ENCODE results near the gene RPN2.

RPN2 gene

GRCh38 chr20:37209661-37210314 lies 30.7 kb downstream of the RPN2 start:
- no peak overlapping the region for H3K9ac ChIP-seq (ENCODE audit: low read length in 2 of 2)
- no peaks in the 10 kb centered on the region for H3K4me1 ChIP-seq (ENCODE audit: control insufficient read depth, insufficient read depth, low read length)
- no peaks in the 10 kb centered on the region for H3K9me3 ChIP-seq (ENCODE audit: control insufficient read depth in 2 of 2, low read length in 2 of 2)
- H3K27me3 ChIP-seq (ENCODE audit: control insufficient read depth in 1 of 2, insufficient read depth in 2 of 2, low read length in 2 of 2) = no peaks in the 10 kb centered on the region
- H3K27ac ChIP-seq (ENCODE audit: low read length) = no peak overlapping the region
- H3K4me3 ChIP-seq (ENCODE audit: low read length in 2 of 2) = no peak overlapping the region
- peaks cover 38 to 42% of the 10 kb centered on the region in 2 donors for H3K36me3 ChIP-seq (ENCODE audit: control insufficient read depth in 2 of 2, insufficient read depth in 2 of 2, low read length in 2 of 2)

GRCh38 chr20:37218441-37218840 lies 39.3 kb downstream of the RPN2 start:
- no peaks in the 10 kb centered on the region for H3K9me3 ChIP-seq (ENCODE audit: control insufficient read depth in 2 of 2, low read length in 2 of 2)
- no peak overlapping the region for H3K9ac ChIP-seq (ENCODE audit: low read length in 2 of 2)
- peaks cover 10 to 12% of the 10 kb centered on the region in 2 donors for H3K36me3 ChIP-seq (ENCODE audit: control insufficient read depth in 2 of 2, insufficient read depth in 2 of 2, low read length in 2 of 2)
- no peak overlapping the region for H3K4me3 ChIP-seq (ENCODE audit: low read length in 2 of 2)
- no peak overlapping the region for H3K27ac ChIP-seq (ENCODE audit: low read length)
- no peaks in the 10 kb centered on the region for H3K27me3 ChIP-seq (ENCODE audit: control insufficient read depth in 1 of 2, insufficient read depth in 2 of 2, low read length in 2 of 2)
- H3K4me1 ChIP-seq (ENCODE audit: control insufficient read depth, insufficient read depth, low read length) = peaks cover 7% of the 10 kb centered on the region

GRCh38 chr20:37218976-37219375 lies 39.8 kb downstream of the RPN2 start:
- no peak overlapping the region for H3K9ac ChIP-seq (ENCODE audit: low read length in 2 of 2)
- peaks cover 7% of the 10 kb centered on the region for H3K4me1 ChIP-seq (ENCODE audit: control insufficient read depth, insufficient read depth, low read length)
- H3K27ac ChIP-seq (ENCODE audit: low read length) = no peak overlapping the region
- no peaks in the 10 kb centered on the region for H3K27me3 ChIP-seq (ENCODE audit: control insufficient read depth in 1 of 2, insufficient read depth in 2 of 2, low read length in 2 of 2)
- no peak overlapping the region for H3K4me3 ChIP-seq (ENCODE audit: low read length in 2 of 2)
- peaks cover 10 to 12% of the 10 kb centered on the region in 2 donors for H3K36me3 ChIP-seq (ENCODE audit: control insufficient read depth in 2 of 2, insufficient read depth in 2 of 2, low read length in 2 of 2)
- H3K9me3 ChIP-seq (ENCODE audit: control insufficient read depth in 2 of 2, low read length in 2 of 2) = no peaks in the 10 kb centered on the region

- H3K27ac ChIP-seq (ENCODE audit: low read length) = peak overlapping the region; percentile 32
- H3K9ac ChIP-seq (ENCODE audit: low read length in 2 of 2) = peak overlapping the region in 1 of 2 donors; percentile 36
- no peak overlapping the region for H3K4me3 ChIP-seq (ENCODE audit: low read length in 2 of 2)
- H3K9me3 ChIP-seq (ENCODE audit: control insufficient read depth in 2 of 2, low read length in 2 of 2) = no peaks in the 10 kb centered on the region
- peaks cover 14 to 19% of the 10 kb centered on the region in 2 donors for H3K36me3 ChIP-seq (ENCODE audit: control insufficient read depth in 2 of 2, insufficient read depth in 2 of 2, low read length in 2 of 2)
- H3K4me1 ChIP-seq (ENCODE audit: control insufficient read depth, insufficient read depth, low read length) = peaks cover 7% of the 10 kb centered on the region
- no peaks in the 10 kb centered on the region for H3K27me3 ChIP-seq (ENCODE audit: control insufficient read depth in 1 of 2, insufficient read depth in 2 of 2, low read length in 2 of 2)
Measured at GRCh38 chr20:37219751-37220668, 40.9 kb downstream of the RPN2 start.

GRCh38 chr20:37220731-37221130 lies 41.6 kb downstream of the RPN2 start:
- Histone ChIP-seq H3K27ac (ENCODE audit: low read length) (peak overlapping the region; percentile 32), H3K9ac (ENCODE audit: low read length in 2 of 2) (peak overlapping the region in 1 of 2 donors; percentile 36), H3K27me3 (ENCODE audit: control insufficient read depth in 1 of 2, insufficient read depth in 2 of 2, low read length in 2 of 2) (no peaks in the 10 kb centered on the region), H3K36me3 (ENCODE audit: control insufficient read depth in 2 of 2, insufficient read depth in 2 of 2, low read length in 2 of 2) (peaks cover 21 to 26% of the 10 kb centered on the region in 2 donors), H3K4me1 (ENCODE audit: control insufficient read depth, insufficient read depth, low read length) (peaks cover 7% of the 10 kb centered on the region), H3K9me3 (ENCODE audit: control insufficient read depth in 2 of 2, low read length in 2 of 2) (no peaks in the 10 kb centered on the region), H3K4me3 (ENCODE audit: low read length in 2 of 2) (no peak overlapping the region)

- Histone ChIP-seq H3K36me3 (ENCODE audit: control insufficient read depth in 2 of 2, insufficient read depth in 2 of 2, low read length in 2 of 2) (peaks cover 32 to 33% of the 10 kb centered on the region in 2 donors), H3K27me3 (ENCODE audit: control insufficient read depth in 1 of 2, insufficient read depth in 2 of 2, low read length in 2 of 2) (no peaks in the 10 kb centered on the region)
Measured at GRCh38 chr20:37222086-37222485, 43.0 kb downstream of the RPN2 start.

GRCh38 chr20:37223053-37223452 lies 43.9 kb downstream of the RPN2 start:
- Histone ChIP-seq H3K4me3 (ENCODE audit: low read length in 2 of 2) (no peak overlapping the region), H3K36me3 (ENCODE audit: control insufficient read depth in 2 of 2, insufficient read depth in 2 of 2, low read length in 2 of 2) (peaks cover 39 to 41% of the 10 kb centered on the region in 2 donors), H3K27me3 (ENCODE audit: control insufficient read depth in 1 of 2, insufficient read depth in 2 of 2, low read length in 2 of 2) (no peaks in the 10 kb centered on the region), H3K27ac (ENCODE audit: low read length) (no peak overlapping the region), H3K9ac (ENCODE audit: low read length in 2 of 2) (no peak overlapping the region), H3K9me3 (ENCODE audit: control insufficient read depth in 2 of 2, low read length in 2 of 2) (no peaks in the 10 kb centered on the region), H3K4me1 (ENCODE audit: control insufficient read depth, insufficient read depth, low read length) (peaks cover 14% of the 10 kb centered on the region)

More at GRCh38 chr20:37222086-37222485, 43.0 kb downstream of the RPN2 start:
- no peak overlapping the region for H3K4me3 ChIP-seq (ENCODE audit: low read length in 2 of 2)
- H3K27ac ChIP-seq (ENCODE audit: low read length) = no peak overlapping the region
- peaks cover 12% of the 10 kb centered on the region for H3K4me1 ChIP-seq (ENCODE audit: control insufficient read depth, insufficient read depth, low read length)
- no peaks in the 10 kb centered on the region for H3K9me3 ChIP-seq (ENCODE audit: control insufficient read depth in 2 of 2, low read length in 2 of 2)
- H3K9ac ChIP-seq (ENCODE audit: low read length in 2 of 2) = no peak overlapping the region

- no peak overlapping the region for H3K27ac ChIP-seq (ENCODE audit: low read length)
- peaks cover 17% of the 10 kb centered on the region for H3K4me1 ChIP-seq (ENCODE audit: control insufficient read depth, insufficient read depth, low read length)
- H3K27me3 ChIP-seq (ENCODE audit: control insufficient read depth in 1 of 2, insufficient read depth in 2 of 2, low read length in 2 of 2) = no peaks in the 10 kb centered on the region
- H3K4me3 ChIP-seq (ENCODE audit: low read length in 2 of 2) = no peak overlapping the region
- peaks cover 57 to 60% of the 10 kb centered on the region in 2 donors for H3K36me3 ChIP-seq (ENCODE audit: control insufficient read depth in 2 of 2, insufficient read depth in 2 of 2, low read length in 2 of 2)
- H3K9me3 ChIP-seq (ENCODE audit: control insufficient read depth in 2 of 2, low read length in 2 of 2) = no peaks in the 10 kb centered on the region
- no peak overlapping the region for H3K9ac ChIP-seq (ENCODE audit: low read length in 2 of 2)
Measured at GRCh38 chr20:37225146-37225545, 46.0 kb downstream of the RPN2 start.

- Histone ChIP-seq H3K4me1 (ENCODE audit: control insufficient read depth, insufficient read depth, low read length) (peaks cover 10% of the 10 kb centered on the region), H3K9me3 (ENCODE audit: control insufficient read depth in 2 of 2, low read length in 2 of 2) (no peaks in the 10 kb centered on the region), H3K27me3 (ENCODE audit: control insufficient read depth in 1 of 2, insufficient read depth in 2 of 2, low read length in 2 of 2) (no peaks in the 10 kb centered on the region), H3K4me3 (ENCODE audit: low read length in 2 of 2) (peak overlapping the region in 1 of 2 donors; percentile 29), H3K27ac (ENCODE audit: low read length) (no peak overlapping the region), H3K9ac (ENCODE audit: low read length in 2 of 2) (no peak overlapping the region), H3K36me3 (ENCODE audit: control insufficient read depth in 2 of 2, insufficient read depth in 2 of 2, low read length in 2 of 2) (peaks cover 72 to 73% of the 10 kb centered on the region in 2 donors)
Measured at GRCh38 chr20:37226889-37227288, 47.8 kb downstream of the RPN2 start.

GRCh38 chr20:37228082-37228481 lies 49.0 kb downstream of the RPN2 start:
- Histone ChIP-seq H3K27ac (ENCODE audit: low read length) (no peak overlapping the region), H3K27me3 (ENCODE audit: control insufficient read depth in 1 of 2, insufficient read depth in 2 of 2, low read length in 2 of 2) (no peaks in the 10 kb centered on the region), H3K36me3 (ENCODE audit: control insufficient read depth in 2 of 2, insufficient read depth in 2 of 2, low read length in 2 of 2) (peaks cover 78 to 81% of the 10 kb centered on the region in 2 donors), H3K9me3 (ENCODE audit: control insufficient read depth in 2 of 2, low read length in 2 of 2) (no peaks in the 10 kb centered on the region), H3K9ac (ENCODE audit: low read length in 2 of 2) (no peak overlapping the region), H3K4me3 (ENCODE audit: low read length in 2 of 2) (no peak overlapping the region), H3K4me1 (ENCODE audit: control insufficient read depth, insufficient read depth, low read length) (peaks cover 10% of the 10 kb centered on the region)

All from stomach smooth muscle (tissue), 2 donors.